ENCODE data around the gene DACH1.
"Not testable (repeated sequence)": the region's sequence is repeated elsewhere in the genome, so short reads cannot be mapped to it uniquely, and the experiment has no call there.

DACH1 gene

GRCh38 chr13:71827241-71827640, 39.8 kb downstream of the DACH1 start:
- no peak for DNase-seq

DNA sequence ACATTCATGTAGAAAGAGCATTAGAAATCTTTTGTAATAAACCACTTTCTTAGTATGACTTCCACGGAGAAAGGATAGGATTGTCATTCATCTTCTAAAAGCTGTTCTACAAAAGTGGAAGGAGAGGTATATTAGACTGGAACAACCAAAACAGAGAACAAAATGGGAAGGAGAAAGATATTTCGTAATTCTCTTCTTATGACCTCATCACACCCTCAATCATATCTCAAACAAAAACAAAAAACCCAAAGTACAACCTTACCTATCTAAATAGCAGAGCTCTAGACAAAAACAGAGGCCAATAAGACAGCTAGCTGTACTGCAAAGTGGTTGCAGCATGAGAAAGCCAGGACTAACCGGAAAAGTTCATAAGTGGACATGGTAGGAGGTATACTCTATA, 46.3 kb downstream of the DACH1 start:
- DNase-seq: no peak

- DNase-seq: no peak
Measured at GRCh38 chr13:71817335-71817734, 49.7 kb downstream of the DACH1 start.

DNA sequence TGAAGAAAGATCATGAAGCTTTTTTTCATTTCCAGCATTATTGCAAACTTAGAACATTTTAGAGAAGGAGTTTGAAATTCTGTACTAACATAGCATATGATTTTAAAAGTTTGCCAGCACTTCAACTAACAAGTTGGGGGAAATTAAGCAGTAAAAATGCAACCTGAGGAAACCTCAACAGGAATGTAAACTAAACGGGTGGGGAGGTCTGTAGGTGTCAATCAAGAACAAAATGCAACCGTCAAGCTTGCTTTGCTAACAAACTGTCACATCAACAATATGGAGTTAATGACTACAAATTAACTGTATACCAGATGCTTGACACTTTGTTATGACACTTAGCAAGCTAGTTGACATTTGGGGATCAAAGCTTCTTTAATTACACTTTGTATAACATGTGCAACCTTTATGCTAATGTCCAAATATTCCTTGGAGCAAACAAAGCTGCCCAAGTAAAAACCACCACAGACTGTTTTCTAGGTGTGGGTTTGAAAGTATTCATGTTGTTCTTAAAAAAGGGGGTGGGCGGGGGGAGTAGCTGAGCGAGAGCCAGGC, 52.1 kb downstream of the DACH1 start:
- peak; percentile 54 to 87 for DNase-seq

DNA sequence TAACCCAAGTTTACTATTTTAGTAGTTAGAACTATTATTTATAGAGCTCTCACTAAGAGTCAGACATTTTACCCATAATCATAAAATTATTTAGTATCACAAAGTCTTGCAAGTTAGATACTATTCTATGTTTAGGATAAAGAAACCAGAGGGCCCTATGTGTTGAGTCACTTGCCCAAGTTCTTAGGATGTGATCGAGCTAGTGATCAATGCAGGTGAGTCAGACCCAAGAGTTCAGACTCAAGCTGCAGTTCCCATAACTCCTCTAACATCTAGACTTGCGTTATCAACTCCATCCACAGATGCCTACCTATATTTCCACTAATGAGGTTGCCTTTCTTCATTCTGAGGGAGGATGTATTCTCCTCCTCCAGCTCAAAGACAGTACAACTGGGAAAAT, 53.8 kb downstream of the DACH1 start:
- no peak for DNase-seq

DNA sequence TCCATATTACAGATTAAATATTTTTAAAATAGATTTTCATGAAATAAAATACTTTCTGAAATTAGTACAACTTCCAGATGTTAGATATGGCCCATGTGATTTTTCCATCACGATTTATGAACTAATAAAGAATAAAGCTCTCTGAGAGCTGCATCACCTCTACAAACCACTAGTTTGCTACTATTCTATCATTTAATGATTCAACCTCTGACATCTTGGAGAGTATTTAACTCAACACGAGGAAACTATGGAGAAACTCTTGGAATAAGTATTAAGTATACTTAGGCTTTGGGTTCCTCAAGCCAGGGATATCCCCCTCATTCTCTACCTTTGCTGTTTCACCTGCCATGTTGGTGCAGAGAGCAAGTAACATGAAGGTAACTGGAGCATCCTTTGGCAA, 55.7 kb downstream of the DACH1 start:
- DNase-seq: no peak

- no peak for DNase-seq
Measured at GRCh38 chr13:71808708-71809107, 58.3 kb downstream of the DACH1 start.

- no peak for DNase-seq
Measured at GRCh38 chr13:71806886-71807285, 60.1 kb downstream of the DACH1 start.

DNA sequence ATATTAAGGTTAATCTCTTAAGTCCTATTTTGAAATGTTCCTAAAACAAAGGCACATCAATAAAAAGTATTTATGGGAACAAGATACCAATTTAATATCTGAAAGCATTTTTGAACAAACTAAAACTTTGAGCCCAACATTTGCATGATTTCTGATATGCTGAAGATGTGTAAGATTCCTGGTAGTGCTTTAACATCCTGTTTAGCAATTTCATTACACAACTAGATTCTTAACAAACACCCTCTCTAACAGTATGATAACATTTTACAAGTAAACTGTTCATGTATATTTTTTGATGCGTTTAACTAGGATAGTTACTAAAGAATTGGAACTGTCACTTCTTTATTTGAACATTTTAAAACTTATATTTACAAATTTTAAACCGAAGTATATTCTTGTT, 63.9 kb downstream of the DACH1 start:
- DNase-seq: no peak

DNA sequence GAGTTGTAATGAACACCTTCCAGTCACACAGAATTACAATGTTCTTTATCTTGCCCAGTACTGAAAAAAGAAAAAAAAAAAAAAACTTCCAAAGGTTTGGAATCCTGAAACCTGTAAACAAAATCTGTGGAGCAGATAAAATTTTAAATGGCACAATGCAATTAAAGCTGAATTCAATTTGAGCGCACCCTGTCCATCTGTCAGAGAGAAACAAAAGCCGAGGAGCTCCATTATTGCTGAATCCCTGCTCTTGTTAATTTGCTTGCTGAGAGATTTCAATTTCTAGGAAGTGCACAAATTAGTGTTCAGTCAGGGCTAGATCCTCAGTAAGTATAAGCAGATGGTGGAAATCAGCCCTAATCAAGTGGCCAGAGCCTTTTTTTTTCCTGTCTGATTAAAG, 65.2 kb downstream of the DACH1 start:
- DNase-seq: peak; percentile 92 to 98

- no peak for DNase-seq
Measured at GRCh38 chr13:71801165-71801760, 65.7 kb downstream of the DACH1 start.

DNA sequence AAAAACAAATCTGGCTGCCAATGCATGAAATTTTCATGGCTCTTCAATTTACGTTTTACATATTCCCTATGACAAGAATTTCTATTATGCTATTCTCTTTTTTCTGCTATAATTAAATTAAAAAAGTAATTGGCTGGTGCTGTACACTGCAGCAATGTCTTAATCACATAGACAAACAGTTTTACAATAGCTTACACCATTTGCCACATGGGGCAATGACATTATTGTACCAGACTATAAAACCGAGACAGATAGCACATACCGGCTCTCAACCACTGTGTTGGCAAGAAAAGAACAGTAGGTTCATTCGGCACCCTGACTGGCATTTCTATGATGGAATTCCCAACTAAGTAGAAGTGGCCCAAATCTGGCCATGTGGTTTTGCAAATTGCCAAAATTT, 67.7 kb downstream of the DACH1 start:
- DNase-seq: peak in 1 of 2 experiments; percentile 58

DNA sequence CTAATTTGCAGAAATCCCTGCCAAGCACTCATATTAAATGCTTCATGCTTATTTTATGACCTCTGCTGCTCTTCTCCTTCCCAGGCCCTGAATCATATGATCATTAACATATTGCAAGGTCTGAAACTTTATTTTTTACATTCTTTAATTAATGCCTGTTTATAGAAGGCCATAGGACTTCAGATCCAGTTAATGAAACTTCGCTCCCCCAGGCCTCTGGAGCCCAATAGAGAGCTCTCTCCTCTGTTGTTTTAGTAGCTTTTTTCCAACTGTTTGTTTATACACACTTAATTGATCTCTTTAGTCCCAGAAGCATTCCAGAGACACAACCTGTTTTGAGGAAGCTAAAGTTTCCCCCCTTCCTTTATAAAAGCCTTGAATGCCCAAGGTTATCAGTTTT, 68.3 kb downstream of the DACH1 start:
- DNase-seq: no peak

DNA sequence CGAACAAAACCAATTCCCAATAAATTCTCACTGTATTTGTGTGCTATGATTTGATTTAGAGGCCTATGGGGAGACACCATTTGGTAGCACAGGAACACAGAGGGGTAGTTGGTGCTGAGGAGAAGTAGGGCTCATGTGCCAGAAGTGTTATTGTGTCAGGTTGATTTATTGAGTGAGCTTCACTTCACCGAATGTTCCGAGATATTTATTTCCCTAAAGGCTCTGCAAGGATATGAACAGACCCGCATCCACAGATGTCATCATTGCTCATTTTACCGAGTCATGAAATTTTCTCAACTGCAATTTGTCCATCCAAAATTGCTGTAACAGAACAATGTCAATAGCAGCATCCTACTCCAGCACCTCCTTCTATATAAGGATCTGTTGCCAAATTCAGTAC, 69.5 kb downstream of the DACH1 start:
- peak; percentile 59 to 91 for DNase-seq

DNA sequence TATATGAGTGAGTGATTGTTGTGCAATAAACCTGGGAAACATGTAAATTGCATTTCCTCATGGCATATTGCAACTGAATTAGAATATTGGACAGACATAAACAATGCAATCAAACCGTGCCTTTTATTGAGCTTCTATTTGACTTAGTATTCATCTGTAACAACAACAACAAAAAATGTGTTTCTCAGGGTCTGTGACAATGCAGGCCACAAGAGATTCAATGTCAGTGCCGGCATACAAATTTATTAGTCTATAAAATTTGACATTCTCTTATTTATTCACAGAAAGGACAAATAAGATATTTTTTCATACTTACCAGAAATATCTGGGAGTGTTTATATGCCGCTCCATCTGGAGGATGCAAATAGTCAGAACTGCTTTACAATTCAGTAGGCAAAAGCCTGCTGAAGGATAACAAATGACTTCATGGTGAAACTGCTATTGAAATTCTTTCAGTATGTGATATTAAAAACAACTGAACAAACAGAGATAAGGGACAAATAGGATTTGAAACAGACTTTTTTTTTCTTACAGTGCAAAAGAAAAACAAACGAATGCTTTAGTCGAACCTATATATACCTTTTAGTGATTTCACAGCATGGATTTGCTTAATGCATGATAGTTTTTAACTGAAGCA, 77.2 kb downstream of the DACH1 start:
- DNase-seq: no peak

DNA sequence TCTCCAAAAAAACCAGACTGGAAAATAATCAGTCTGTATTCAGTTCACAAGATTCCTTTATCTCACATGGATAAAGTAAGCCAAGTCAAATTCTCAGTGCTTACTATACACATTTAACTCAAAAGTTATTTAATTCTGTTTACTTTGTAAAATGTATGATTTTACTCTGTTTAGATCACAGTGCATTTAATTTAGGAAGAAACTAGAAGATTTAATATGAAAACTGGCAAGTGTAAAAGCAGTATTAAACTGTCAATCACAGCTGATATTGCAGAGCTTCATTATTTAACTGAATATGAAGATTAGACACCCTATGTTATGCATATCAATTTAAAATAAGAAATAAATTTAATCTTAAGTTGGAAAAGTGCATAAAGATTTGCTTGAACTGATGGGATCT, 78.0 kb downstream of the DACH1 start:
- DNase-seq: no peak

DNA sequence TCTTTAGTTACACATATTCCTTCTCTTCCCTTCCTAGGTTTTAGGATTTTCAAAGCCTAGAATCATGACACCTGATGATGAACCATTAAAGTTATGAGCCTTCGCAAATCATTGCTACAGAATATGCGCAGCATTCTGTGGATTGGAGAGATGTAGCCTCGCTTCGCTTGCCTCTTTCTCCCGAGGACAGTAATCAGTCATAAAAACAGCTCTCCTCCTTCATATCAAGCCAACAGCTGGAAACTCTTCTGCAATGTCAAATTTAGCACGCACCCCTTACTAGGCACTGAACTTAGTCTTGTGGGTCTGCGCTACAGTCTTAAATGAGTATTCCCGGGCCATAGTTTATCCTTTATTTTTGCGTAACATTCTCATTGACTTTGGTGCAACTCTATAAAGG, 79.6 kb downstream of the DACH1 start:
- DNase-seq: no peak

DNA sequence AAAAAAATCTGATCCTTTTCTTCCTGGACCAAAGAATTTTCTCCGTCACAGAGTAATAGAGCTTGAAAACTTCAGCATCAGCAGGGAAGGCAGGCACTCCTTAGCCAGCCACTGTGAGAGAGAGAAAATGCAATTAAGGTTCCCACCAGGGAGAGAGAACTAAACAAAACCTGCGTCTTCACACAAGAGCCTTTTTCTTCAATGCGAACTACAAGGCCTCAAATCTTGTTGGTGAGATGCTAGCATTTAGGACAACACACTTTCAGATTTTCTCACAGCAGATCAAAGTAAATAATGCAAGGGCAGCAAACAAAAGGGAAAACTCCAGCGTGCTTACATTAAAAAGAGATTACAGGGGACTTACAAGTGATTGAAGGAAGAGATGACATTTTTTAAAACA, 80.1 kb downstream of the DACH1 start:
- DNase-seq: no peak

DNA sequence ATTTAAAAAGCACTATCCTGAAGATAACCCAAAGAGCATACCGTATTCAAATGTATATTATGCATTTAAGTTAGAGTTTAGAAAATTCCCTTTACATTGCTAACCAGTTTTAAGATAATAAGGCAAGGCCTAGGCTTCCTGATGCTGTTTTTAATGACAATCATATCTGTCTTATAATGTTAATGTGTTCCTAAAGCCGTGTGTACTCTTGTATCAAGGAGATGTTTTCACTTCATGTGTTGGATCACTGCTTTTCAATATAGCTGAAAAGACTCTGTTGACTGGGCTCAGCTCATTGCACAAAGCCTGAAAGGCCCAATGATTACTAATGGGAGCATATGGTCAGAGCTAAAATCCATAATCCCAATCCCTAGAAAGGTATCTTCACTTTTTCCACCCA, 81.6 kb downstream of the DACH1 start:
- DNase-seq: peak; percentile 27 to 53

GRCh38 chr13:71780546-71780945, 86.5 kb downstream of the DACH1 start:
- no peak for DNase-seq

GRCh38 chr13:71778998-71779397, 88.0 kb downstream of the DACH1 start:
- not testable (repeated sequence) for DNase-seq

DNA sequence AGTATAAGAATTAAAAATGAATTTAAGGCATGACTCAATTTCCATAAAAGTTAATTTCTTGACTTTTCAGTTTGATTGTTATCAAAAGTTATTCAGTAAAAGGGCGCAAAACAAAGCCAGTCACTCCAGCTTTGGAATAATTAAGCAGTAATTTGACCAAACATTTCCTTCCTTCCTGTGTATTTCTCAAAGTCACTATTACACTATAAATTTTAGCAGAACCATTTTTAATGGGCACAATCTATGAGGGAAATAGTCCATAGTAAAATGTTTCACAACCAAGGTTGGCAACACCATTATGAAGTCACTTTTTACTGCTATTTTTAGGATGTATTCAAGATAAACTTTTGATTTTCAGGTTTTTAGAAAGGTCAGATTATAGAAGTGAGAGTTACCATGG, 91.0 kb downstream of the DACH1 start:
- DNase-seq: no peak

DNA sequence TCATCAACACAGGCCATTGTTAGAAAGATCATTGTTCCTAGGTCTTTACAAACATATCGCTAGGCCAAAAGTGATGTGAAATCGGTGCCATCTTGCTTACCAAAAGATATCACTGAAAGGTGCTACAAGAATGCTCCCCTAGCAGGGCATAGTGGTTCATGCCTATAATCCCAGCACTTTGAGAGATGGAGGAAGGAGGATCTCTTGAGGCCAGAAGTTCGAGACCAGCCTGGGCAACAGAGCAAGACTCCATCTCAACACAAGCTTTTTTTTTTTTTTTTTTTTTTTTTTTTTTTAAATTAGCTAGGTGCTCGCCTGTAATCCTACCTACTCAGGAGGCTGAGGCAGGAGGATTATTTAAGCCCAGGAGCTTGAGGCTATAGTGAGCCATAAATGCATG, 92.1 kb downstream of the DACH1 start:
- DNase-seq: no peak

DNA sequence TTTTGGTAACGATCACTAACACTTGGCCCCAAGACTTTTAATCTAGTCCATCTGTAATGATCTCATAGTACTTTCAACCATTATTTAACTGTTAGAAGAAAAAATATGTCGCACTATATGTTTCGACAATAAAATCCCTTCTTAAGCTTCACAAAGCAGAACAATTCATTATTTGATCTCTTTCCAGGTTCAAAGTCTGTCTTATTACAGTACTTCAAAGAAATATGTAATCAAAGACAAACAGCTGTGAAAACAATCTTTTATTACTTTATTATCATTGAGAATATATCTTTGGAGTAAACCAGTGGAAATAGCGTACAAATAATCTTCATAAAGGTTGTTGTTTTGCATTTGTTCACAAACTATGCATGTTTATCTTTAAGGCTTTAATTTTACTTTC, 93.5 kb downstream of the DACH1 start:
- no peak for DNase-seq

GRCh38 chr13:71772361-71772760, 94.6 kb downstream of the DACH1 start:
- peak in 1 of 2 experiments; percentile 60 for DNase-seq
